ENCODE results near the gene NUBPL. TPM values are rescaled to one million over a fixed set of nuclear protein-coding genes. Genes with fewer than 3 reads are reported as not detected.

NUBPL gene
- total and polyA plus RNA-seq, 7 donors, result 5.3 to 15.5 (median 9.2) TPM

- Histone ChIP-seq H3K4me3 (no peak overlapping the region), H3K4me1 (no peaks in the 10 kb centered on the region), H3K9me3 (no peaks in the 10 kb centered on the region), H3K27ac (no peak overlapping the region), H3K36me3 (no peaks in the 10 kb centered on the region), H3K27me3 (no peaks in the 10 kb centered on the region)
- DNase-seq, result no peak
- 91% methylated on average over 9 of the region's 9 CpGs for WGBS, 2 donors
- TF ChIP-seq EP300 (IDR thresholded peaks at IDR 0.05) (no peak), CTCF (IDR thresholded peaks at IDR 0.05) (no peak), POLR2A (IDR thresholded peaks at IDR 0.05) (no peak), POLR2AphosphoS5 (IDR thresholded peaks at IDR 0.05) (no peak)
- intact Hi-C loops (cut with DNase I), result no loop called here
Measured at GRCh38 chr14:31678421-31679249, 117.4 kb downstream of the NUBPL start.

- H3K27ac ChIP-seq, result no peak overlapping the region
- WGBS, 2 donors, result 97 to 100% methylated on average over 2 of the region's 2 CpGs
- TF ChIP-seq POLR2AphosphoS5 (IDR thresholded peaks at IDR 0.05), result no peak
- no peak for TF ChIP-seq POLR2A (IDR thresholded peaks at IDR 0.05)
- intact Hi-C loops (cut with DNase I), result no loop called here
- no peak overlapping the region for H3K4me3 ChIP-seq
- no peaks in the 10 kb centered on the region for H3K27me3 ChIP-seq
- H3K36me3 ChIP-seq, result no peaks in the 10 kb centered on the region
- H3K4me1 ChIP-seq, result no peaks in the 10 kb centered on the region
- no peaks in the 10 kb centered on the region for H3K9me3 ChIP-seq
- no peak for DNase-seq
Measured at GRCh38 chr14:31682768-31683167, 121.6 kb downstream of the NUBPL start.

GRCh38 chr14:31687726-31688125 lies 126.5 kb downstream of the NUBPL start:
- no peak for TF ChIP-seq EP300 (IDR thresholded peaks at IDR 0.05)
- TF ChIP-seq POLR2AphosphoS5 (IDR thresholded peaks at IDR 0.05), result no peak
- TF ChIP-seq CTCF (IDR thresholded peaks at IDR 0.05), result no peak
- no peak for TF ChIP-seq POLR2A (IDR thresholded peaks at IDR 0.05)
- intact Hi-C loops (cut with DNase I), result no loop called here
- WGBS, 2 donors, result 94% methylated on average over 1 of the region's 1 CpG

GRCh38 chr14:31690056-31690455 lies 128.9 kb downstream of the NUBPL start:
- peaks cover 0 to 8% (median 0%) of the 10 kb centered on the region in 4 donors for H3K4me1 ChIP-seq
- WGBS, 2 donors, result 19 to 49% methylated on average over 3 of the region's 3 CpGs

More at GRCh38 chr14:31687726-31688125, 126.5 kb downstream of the NUBPL start:
- Histone ChIP-seq H3K4me3 (no peak overlapping the region), H3K27ac (no peak overlapping the region), H3K27me3 (no peaks in the 10 kb centered on the region), H3K4me1 (peaks cover 0 to 7% (median 0%) of the 10 kb centered on the region in 4 donors), H3K9me3 (no peaks in the 10 kb centered on the region), H3K36me3 (no peaks in the 10 kb centered on the region)
- no peak for DNase-seq

More at GRCh38 chr14:31690056-31690455, 128.9 kb downstream of the NUBPL start:
- TF ChIP-seq POLR2AphosphoS5 (IDR thresholded peaks at IDR 0.05) (no peak), CTCF (IDR thresholded peaks at IDR 0.05) (no peak), POLR2A (IDR thresholded peaks at IDR 0.05) (no peak), EP300 (IDR thresholded peaks at IDR 0.05) (no peak)
- no peak for DNase-seq
- no peaks in the 10 kb centered on the region for H3K36me3 ChIP-seq
- no peaks in the 10 kb centered on the region for H3K27me3 ChIP-seq
- no peak overlapping the region for H3K27ac ChIP-seq
- intact Hi-C loops (cut with DNase I), result no loop called here
- no peaks in the 10 kb centered on the region for H3K9me3 ChIP-seq
- H3K4me3 ChIP-seq, result no peak overlapping the region

Measured in sigmoid colon (tissue), 7 donors.